ENCODE data around the gene DCK.
"Not testable (repeated sequence)": the region's sequence is repeated elsewhere in the genome, so short reads cannot be mapped to it uniquely, and the experiment has no call there.

The DCK gene

DNA sequence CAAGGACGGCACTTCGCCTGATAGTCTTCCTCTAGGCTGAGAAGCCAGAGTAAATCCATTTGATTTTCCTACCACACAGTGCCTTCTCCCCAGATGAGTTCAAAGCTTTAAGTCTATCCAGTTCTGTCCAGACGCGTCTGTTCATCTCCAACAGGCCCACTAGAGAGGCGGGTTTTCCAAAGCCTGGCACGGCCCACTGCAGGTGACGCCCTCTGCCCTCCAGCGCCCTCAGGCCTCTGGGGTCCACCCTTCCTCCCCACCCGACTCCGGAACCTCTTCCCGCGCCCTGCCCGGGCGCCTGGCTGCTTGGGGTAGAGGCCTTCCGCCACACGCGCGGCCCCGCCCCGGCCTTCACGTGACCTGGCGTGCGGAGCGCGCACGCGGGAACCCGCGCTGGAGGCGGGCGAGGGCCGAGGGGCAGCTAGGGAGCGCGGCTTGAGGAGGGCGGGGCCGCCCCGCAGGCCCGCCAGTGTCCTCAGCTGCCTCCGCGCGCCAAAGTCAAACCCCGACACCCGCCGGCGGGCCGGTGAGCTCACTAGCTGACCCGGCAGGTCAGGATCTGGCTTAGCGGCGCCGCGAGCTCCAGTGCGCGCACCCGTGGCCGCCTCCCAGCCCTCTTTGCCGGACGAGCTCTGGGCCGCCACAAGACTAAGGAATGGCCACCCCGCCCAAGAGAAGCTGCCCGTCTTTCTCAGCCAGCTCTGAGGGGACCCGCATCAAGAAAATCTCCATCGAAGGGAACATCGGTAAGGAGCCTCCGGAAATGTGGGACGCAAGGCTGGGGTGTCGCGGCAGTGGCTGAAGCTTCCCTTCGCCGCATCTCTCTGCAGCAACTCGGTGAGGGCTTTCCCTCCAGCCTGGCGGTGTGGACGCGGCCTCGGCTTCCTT is at the start of gene DCK:
TSS of gene DCK (plus strand) at position 469 of the 888 bp plus-strand sequence. CDS start at position 656, 187 bp downstream.
- DNase-seq: peak; percentile 86

DNA sequence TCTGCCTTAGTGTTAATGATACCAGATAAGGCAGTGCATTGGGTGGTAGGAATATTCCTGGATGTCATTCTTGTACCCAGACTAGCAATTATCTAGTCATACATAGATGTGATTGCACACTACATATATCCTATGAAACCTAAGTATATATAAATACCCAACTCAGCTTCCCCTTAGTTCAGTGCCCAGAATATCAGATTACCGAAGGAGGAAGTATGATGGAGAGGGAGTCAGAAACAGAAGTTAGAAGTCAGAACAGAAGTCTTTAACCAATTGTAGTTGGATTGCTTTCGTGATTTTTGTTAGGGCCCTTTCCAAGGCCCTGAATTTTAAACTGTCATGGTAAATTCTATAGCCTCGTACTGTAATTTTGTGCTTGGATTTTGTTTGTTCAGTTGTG is 48.4 kb upstream of the DCK start:
- no peak for DNase-seq

DNA sequence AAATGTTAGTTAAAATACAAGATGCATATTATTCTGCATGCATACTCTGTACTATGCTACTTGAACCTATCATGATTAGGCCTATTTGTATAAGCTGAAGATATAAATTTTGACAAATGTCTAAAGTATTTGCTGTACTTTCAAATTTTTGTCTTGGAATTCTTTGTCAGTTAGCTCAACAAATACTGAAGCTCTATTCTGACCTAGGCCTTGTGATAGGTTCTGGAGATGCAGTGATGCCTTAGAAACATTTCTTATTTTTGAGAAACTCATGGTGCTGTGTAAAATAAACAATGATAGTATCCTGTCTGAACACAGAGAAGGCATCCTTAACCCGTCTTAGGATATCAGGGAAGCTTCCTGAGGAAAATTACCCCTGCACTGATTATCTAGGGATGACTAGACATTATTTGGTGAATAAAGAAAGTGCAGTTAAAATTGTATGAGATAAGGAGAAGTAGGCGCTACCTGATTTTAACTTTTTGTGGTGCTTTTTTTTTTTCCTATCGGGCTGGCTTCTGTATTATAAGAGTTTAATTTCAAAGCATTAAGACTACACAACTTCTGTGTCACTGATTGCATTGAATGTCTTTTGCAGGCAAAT is 47.9 kb upstream of the DCK start:
- no peak for DNase-seq

DNA sequence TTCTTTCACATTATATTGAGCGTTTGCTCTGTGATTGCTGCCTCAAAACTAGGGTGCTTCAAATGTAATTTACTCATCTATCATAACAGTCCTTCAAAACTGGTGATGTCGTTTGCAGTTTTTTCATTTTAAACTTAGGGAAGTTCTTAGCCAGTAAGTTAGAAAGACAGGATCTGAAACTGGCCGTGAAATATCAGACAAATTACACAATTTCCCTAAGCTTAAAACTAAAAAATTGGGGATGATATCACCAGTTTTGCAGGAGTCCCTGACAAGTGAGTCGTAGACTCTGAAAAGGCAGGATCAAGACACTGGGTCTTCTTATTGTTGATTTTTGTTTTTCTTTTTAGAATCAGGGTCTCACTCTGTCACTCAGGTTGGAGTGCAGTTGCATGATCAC is 46.5 kb upstream of the DCK start:
- no peak for DNase-seq

DNA sequence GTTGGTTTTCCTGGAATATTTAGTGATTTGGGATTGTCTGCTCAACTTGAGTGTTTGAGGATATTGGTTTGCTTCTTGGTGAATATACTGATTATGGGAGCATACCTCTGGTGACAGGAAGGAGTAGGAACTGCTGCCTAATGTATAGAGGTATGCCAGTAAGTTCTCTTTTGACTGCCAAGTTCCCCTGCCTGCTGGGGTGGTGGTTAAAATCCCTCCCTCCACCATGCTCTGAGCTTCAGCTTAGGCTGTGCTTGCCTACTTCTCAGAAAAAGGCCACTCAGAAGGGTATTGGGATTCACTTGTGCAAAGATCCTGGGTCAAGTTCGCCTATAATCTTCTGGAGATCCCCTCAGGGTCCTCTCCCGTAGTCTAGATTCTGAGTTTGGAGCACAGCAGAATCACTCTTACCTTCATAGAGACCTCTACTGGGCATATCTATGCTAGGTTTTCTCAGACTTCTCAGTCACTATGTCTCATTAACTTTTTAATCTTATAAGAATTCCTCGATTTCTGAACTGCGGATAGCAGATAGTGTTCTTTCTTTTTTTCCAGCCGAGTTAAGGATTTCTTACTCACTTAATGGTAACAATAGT is 44.7 kb upstream of the DCK start:
- DNase-seq: no peak

DNA sequence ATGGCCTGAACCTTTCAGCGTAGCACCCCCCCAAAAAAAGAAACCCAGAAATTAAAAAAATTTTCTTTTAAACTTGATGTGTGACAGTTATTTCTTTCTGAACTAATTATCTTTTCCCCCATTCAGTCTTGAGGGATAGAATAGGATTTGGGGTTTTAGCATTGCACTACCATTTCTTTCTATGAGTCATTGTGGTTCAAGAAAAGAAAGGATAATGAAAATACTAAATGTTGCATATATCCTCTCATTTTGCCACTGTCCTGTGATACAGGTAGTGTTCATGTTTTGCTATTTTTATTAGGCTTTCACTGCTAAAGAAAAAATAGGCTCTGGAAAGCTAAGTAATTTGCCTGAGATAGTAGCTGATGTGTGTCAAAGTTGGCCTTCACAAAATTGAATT is 39.4 kb upstream of the DCK start:
- no peak for DNase-seq

DNA sequence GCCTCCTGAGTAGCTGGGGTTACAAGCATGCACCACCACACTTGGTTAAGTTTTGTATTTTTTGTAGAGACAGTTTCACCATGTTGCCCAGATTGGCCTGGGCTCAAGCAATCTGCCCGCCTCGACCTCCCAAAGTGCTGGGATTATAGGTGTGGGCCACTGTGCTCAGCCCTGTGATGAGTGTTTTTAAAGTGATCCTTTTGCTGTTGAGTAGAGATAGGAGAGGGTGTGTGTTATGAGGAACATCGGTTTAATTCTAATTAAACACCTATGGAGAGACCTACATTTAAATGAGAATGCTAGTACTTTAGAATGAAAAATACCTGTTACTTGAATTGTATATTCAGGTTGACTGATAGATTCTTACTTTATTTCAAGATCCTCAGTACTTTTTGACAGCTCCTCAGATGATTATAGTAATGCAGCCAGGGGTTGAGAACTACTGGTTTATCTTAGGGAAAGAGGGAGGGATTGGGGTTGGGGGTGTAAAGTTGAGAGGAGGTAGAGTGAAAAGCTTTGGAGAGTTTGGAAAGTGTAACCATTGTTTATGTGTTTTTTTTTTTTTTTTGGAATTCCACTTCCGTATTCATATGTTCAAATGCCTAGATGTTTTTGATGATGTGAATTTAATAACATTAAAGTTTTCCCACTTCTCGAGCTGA is 36.8 kb upstream of the DCK start:
- no peak for DNase-seq

DNA sequence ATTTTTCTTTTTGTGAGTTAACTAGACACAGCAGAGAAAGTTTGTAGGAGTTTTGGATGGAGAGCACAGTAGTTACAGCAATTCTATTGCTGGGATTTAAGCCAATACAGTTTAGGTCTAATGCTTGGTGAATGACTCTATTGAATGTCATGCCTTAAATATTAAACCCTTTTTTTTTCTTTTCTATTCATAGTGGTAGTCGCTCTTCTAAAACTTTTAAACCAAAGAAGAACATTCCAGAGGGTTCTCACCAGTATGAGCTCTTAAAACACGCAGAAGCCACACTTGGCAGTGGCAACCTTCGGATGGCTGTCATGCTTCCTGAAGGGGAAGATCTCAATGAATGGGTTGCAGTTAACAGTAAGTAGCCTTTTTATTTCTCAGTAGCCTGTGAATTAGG is 34.8 kb upstream of the DCK start:
- no peak for DNase-seq

DNA sequence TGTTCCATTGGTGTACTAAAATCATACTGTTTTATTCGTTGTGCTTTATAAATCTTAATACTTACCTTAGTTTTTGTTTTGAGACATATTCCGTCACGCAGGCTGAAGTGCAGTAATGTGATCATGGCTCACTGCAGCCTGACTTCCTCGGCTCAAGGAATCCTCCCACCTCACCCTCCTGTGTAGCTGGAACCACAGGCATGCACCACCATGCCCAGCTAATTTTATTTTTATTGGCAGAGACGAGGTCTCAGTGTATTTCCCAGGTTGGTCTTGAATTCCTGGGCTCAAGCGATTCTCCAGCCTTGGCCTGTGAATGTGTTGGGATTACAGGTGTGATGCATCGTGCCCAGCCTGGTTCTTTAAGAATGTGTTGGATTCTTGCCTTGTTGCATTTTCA is 24.4 kb upstream of the DCK start:
- no peak for DNase-seq

DNA sequence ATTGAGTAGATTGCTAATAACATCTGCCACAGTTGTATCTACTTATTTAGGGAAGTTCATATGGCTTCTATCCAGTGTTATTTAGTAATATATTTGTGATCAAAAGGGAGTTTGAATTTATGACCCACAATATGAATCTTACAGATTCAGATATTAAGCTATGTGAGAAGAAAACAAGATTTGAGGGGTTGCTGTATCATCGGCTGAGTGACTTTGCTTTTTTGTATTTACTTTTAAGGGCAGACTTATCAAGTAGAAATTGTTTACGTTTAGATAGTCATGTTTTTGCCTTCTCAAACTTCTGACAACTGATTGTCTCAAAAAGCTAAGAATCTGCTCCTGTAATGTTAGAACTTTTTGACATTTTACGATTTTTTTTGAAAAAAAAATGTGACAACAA is 17.2 kb upstream of the DCK start:
- DNase-seq: no peak

DNA sequence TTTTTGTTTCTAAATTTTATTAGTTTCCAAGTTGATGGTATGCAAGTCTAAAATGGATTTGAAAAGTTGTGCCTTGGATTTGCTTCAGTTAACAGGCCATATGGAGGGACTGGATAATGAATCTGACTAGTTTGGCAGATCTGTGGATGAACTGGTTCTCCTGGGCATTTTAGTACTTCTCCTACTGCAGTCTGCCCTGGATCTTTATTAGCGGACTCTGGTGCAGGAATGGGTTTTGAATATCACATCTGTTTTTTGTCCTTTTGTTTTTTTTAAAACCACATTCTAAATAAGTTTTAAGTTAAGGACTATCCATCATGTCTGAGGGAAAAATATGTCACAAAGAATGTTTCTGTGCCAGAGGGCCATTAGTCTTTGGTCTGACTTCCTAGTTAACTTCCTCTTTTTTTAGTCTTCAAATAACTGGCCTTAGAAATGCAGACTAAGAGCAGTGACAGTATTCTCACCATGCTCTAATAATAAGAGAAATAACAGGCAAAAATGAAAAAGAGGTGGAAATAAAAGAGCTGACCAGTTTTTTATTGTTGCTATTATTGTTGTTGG is 13.9 kb upstream of the DCK start:
- no peak for DNase-seq

DNA sequence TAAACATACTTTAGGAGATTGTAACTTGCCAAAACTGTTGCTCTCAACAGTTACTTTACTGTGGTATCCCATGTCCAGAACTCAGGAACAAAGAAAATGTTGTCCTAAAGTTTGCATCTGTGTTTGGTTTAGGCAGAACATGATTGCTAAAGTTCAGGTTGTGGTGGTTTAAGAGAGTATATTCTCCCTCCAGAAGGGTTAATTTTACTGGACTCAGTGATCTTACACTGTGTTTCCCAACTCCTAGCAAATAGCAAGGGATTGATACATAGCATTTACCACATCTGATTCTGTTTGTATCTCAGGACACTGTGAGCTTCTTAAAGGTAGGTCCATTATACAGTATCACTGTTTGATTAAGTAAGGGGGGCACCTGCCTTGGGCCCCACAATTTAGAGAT is 13.3 kb upstream of the DCK start:
- no peak for DNase-seq

DNA sequence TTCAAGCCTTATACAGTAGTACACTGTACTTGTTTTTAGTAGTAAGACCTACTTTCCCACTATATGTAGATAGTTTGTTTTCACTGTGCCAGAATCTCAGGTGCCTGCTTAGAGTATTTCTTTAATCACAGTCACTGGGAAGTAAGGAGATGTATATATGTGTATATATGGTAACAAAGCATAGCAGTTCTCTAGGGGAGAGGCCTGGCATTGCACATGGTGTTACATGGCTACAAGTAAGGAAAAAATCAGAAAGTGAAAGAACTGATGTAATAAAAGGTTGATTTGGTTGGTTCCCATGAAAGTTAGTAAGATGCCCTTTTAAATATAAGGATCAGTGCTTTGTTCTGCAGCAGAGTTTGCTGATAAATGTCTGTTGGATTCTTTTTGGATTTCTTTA is 9.3 kb upstream of the DCK start:
- DNase-seq: no peak

DNA sequence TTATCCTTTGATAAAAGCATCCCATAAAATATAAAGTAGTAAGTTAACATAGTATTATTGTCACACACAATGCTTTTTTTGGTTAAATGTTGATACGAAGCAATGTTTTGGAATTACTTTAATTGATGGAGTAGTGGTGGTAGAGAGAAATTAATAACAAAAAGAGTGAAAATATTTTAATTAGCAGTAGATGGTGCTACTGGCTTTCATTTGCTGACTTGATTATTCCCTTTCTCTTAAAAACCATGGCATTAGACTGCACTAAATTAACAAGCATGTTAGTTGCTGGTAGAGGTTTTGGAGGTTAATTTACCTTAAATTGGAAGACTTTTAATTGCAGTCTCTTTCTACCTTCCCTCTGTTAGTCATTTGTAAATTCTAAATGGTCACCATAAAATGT is 8.9 kb upstream of the DCK start:
- DNase-seq: no peak

DNA sequence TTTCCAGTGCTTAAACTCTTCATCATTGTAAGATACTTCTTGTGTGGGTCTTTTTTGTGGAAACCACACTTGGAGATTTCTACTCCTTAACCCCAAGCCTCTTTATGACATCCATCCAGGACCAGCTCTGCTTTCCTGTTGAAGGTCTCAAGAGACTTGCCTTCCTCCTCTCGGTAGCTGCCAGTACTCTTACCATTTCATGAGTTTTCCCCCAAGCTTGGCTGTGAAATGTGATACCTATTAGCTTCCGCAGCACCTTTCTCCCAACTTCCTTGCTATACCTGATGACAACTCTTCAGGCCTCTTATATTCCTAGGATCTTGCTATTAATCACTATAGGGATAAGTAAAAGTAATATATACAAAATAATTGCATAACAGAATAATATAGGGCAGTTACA is 1.9 kb upstream of the DCK start:
- no peak for DNase-seq

DNA sequence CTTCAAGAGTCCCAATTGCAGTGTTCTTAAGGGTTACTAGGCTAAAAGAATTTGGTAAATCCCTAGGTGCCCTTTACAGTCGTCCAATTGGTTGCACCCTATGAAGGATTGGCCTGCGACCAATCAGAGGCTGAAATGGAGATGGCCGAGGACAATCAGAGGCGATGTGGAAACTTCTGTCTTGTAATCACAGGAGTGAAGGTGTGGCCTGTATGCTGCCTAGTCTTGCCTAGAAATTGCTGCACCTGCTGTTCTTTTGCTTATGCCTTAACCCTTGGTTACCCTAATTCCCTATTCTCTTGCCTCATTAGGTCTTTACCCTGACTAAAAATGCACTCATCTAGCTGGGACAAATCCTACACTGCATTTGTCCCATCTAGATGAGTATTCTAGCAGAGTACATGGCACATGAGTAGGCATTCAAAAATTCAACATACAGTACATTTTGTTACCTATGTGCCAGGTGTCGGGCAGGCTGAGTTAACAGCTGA is 1.0 kb upstream of the DCK start:
- peak; percentile 35 for DNase-seq

DNA sequence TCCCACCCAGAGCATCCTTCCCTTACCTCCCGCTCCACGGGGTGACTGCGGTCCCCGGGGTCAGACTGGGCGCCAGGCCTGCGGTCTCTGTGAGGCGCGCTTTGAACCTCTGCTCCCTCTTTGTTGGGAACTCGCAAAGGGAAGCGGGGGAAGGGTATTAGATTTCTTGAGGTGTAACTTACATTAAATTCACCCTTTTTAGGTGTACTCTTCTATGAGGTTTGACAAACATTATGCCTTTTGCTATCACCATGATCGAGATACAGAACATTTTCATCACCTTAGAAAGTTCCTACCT is 569 bp downstream of the DCK start:
- DNase-seq: no peak

DNA sequence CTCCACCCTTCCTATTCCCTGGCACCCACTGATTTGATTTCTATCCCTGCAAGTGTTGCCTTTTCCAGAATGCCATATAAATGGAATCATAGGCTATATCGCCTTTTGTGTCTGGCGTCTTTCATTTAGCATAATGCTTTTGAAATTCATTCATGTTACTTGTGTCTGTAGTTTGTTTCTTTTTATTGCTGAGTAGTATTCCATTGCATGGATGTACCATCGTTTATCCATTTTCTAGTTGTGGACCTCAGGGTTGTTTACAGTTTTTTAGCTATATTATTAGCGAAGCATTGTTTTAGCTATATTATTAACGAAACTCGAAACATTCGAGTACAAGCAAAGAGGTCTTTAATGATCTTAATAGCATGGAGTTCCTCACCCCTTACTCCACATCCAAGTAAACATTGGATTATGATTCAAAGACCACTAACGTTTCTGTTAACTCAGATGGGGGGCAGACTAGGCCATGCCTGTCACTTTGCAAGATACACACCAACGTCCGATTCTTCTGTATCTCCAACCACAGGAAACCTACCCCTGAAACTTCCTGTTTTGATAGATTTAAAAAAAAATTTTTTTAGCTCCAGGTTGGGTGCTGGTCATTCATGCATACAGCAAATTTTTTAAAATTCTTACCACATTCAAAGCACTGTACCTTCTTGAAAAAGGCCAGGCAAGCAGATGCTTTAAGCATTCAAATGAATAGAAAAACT is 1.1 kb downstream of the DCK start:
- DNase-seq: no peak

DNA sequence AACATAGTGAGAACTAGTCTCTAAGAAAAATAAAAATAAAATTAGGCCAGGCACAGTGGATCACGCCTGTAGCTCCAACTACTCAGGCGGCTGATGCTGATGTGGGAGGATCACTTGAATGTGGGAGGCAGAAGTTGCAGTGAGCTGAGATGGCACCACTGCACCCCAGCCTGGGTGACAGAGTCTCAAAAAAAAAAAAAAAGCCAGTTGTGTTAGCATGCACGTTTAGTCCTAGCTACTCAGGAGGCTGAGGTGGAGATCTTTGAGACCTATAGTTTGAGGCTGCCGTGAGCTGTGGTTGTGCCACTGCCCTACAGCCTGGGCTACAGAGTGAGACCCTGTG is 2.5 kb downstream of the DCK start:
- no peak for DNase-seq

DNA sequence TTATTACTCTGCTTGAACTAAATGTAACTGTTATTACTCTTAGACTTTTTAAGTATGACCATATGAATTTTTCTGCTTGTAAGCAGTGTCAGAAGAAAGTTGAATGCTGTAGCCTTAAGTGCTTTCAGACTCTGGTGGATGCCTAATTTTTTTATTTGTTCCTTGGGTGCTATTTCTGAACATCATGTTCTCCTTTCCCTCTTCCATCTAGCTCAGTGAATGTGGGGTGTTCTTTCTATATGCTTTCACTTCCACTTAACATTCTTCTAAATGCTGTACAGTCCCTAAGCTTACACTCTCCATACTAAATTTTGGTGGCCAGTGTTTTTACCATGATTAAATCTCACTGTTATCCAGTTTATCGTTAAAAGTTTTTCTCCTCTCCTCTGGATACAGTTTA is 3.6 kb downstream of the DCK start:
- DNase-seq: no peak

DNA sequence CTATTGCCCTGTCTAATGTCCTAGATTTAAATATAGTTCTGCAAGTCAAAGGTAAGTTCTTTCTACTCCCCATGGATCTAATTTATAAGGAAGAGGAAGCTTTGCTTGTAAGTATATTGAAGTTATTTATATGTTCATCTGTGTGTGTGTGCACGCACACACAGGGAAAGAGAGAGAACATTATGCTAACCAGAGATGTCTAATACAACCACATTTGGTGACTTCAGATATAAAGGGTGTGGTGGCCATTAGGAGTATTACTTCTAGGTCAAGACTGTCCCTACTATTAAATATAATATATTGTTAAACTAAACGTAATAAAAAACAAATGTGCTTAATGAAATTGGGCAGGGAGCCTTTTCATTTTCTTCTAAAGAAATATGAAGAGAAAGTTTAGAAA is 4.1 kb downstream of the DCK start:
- DNase-seq: no peak

DNA sequence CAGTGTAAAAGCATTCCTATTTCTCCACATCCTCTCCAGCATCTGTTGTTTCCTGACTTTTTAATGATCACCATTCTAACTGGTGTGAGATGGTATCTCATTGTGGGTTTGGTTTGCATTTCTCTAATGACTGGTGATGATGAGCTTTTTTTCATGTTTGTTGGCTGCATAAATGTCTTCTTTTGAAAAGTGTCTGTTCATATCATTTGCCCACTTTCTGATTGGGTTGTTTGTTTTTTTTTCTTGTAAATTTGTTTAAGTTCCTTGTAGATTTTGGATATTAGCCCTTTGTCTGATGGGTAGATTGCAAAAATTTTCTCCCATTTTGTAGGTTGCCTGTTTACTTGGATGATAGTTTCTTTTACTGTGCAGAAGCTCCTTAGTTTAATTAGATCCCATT is 6.2 kb downstream of the DCK start:
- not testable (repeated sequence) for DNase-seq

DNA sequence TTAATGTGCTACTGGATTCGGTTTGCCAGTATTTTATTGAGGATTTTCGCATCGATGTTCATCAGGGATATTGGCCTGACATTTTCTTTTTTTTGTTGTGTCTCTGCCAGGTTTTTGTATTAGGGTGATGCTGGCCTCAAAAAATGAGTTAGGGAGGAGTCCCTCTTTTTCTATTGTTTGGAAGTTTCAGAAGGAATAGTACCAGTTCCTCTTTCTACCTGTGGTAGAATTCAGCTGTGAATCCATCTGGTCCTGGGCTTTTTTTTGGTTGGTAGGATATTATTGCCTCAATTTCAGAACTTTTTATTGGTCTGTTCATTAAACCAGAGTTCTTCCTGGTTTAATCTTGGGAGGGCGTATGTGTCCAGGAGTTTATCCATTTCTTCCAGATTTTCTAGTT is 7.9 kb downstream of the DCK start:
- not testable (repeated sequence) for DNase-seq

All from stimulated activated CD4-positive, alpha-beta T cell treated with anti-CD3 and anti-CD28 coated beads, Interleukin-1b, Interleukin-23, amount 100 ng/mL, for 48 hours (primary cell).